ENCODE measurements around the gene TNRC6B.
"Not testable (repeated sequence)": the region's sequence is repeated elsewhere in the genome, so short reads cannot be mapped to it uniquely, and the experiment has no call there.

TNRC6B gene

DNA sequence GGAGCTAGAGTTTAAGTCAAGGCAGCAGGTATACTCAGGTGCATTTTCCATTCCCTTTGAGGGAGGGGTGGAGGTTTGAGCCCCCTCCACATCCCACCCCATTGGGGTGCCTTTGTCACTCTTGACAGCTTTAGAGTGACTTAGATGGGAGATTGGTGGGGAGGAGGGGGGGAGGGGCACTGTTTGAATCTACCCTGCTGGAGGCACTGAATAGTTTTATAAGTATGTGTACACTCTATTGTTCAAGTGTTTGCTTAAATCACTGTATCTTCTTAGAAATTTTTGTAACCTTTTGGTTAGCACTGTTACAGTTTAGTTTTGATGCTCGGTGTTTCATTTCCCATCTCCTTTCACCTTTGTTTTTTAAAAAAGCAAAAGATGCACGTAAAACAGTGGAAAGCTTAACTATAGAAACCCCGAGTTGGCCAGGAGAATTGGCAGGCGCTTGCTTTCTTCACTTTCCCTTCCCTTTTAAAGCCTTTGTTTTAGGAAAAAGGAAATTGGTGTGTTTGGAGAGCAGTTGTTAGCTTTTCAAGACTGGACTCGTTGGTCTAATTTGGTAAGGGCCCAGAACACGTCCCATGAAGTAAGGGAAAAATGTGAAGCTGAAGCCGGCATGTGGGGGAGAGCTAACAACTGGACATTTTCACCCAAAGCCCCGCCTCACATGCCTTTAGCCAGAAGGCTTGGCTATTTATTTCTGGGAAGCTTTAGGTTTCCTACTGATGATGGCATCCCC is 42.8 kb downstream of the TNRC6B start:
- no peaks in the 10 kb centered on the region; a peak in 1 of 22 replicates for H3K9me3 ChIP-seq (replicated peaks in 1 of 11)
- no peak overlapping the region for H3K9ac ChIP-seq
- H3K27me3 ChIP-seq: no peaks in the 10 kb centered on the region
- peaks cover 9 to 100% (median 44%) of the 10 kb centered on the region in 11 experiments; a peak in 17 of 22 replicates for H4K20me1 ChIP-seq
- H3K36me3 ChIP-seq: peaks cover 5 to 41% (median 30%) of the 10 kb centered on the region in 11 experiments; a peak in 19 of 22 replicates
- peaks cover 12 to 64% (median 32%) of the 10 kb centered on the region in 10 experiments for H3K4me1 ChIP-seq
- H3K4me3 ChIP-seq: no peak overlapping the region
- no peak for TF ChIP-seq Cebpa-rat (IDR thresholded peaks at IDR 0.05)
- H3K4me2 ChIP-seq: peak overlapping the region in 4 of 11 experiments; percentile 21 to 50 (median 32); a peak in 9 of 22 replicates
- 0 out of 22 replicates have a peak overlapping the region, but pooled peaks of 1 of the 11 experiments have one; percentile 23 for H3K27ac ChIP-seq

DNA sequence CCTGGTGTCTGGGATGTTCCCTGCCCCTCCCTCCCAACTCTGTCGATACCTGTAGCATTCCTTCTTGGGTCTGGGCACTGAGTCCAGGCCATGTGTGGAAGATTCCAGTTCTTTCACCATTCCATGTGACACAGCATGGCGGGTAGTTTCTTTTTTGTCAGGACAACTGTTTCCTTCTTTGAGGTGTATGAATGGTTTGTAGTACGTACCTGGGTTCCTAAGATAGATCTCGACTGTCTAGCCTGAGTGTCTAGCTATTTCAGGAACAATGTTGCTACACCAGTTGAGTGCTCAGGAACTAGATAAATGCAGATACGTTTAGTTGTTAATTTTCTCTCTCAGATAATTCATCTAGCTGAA is 43.3 kb downstream of the TNRC6B start:
- Histone ChIP-seq H3K27ac (0 out of 22 replicates have a peak overlapping the region, but pooled peaks of 1 of the 11 experiments have one; percentile 23), H3K4me3 (no peak overlapping the region), H3K4me1 (peaks cover 7 to 58% (median 27%) of the 10 kb centered on the region in 10 experiments), H3K27me3 (no peaks in the 10 kb centered on the region), H3K9me3 (replicated peaks in 1 of 11) (no peaks in the 10 kb centered on the region; a peak in 1 of 22 replicates), H3K4me2 (peak overlapping the region in 3 of 11 experiments; percentile 16 to 44 (median 21); a peak in 5 of 22 replicates), H3K9ac (no peak overlapping the region), H4K20me1 (peaks cover 9 to 100% (median 50%) of the 10 kb centered on the region in 11 experiments; a peak in 17 of 22 replicates), H3K36me3 (peaks cover 5 to 41% (median 30%) of the 10 kb centered on the region in 11 experiments; a peak in 19 of 22 replicates)
- no peak for TF ChIP-seq Cebpa-rat (IDR thresholded peaks at IDR 0.05)

DNA sequence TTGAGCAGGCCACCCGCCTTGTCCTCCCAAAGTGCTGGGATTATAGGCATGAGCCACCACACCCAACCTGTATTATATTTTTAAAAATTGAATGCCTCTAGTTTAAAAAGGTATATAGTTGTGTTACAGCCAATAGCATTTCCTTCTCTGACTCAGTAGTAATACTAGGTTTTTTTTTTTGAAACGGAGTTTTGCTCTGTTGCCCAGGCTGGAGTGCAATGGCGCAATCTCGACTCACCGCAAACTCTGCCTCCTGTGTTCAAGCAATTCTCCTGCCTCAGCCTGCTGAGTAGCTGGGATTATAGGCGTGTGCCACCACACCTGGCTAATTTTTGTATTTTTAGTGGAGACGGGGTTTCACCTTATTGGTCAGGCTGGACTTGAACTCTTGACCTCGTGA is 45.3 kb downstream of the TNRC6B start:
- Histone ChIP-seq H3K4me1 (peaks cover 0 to 40% (median 12%) of the 10 kb centered on the region in 10 experiments; a peak in 10 of 20 replicates), H4K20me1 (peaks cover 9 to 99% (median 67%) of the 10 kb centered on the region in 11 experiments; a peak in 17 of 22 replicates), H3K36me3 (peaks cover 5 to 52% (median 35%) of the 10 kb centered on the region in 11 experiments; a peak in 19 of 22 replicates)
- not testable (repeated sequence) for H3K9ac ChIP-seq; H3K4me2 ChIP-seq; H3K9me3 ChIP-seq (replicated peaks in 1 of 11); H3K27ac ChIP-seq; H3K27me3 ChIP-seq; H3K4me3 ChIP-seq

DNA sequence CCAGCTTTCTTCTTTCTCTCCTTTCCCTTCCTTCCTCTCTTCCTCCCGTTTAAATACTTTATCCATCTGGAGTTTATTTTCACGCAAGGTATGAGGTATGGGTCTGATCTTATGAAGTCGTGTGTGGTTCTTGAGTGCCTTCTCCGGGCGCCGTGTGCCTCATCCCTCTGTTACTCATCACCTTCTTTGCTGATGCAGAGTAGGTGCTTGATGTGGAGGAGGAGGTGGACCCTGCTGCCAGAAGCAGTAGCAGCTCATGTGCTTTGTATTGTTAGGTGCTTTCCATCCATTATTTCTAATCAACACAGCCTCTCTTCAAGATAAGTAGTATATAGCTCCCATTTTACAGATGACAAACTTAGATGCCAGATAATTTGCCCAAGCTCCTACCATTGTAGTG is 47.0 kb downstream of the TNRC6B start:
- Histone ChIP-seq H3K27me3 (no peaks in the 10 kb centered on the region), H3K9ac (no peak overlapping the region), H3K4me3 (no peak overlapping the region), H3K36me3 (peaks cover 14 to 54% (median 41%) of the 10 kb centered on the region in 11 experiments; a peak in 20 of 22 replicates), H3K27ac (no peak overlapping the region), H3K4me2 (no peak overlapping the region), H3K4me1 (peaks cover 0 to 31% (median 10%) of the 10 kb centered on the region in 10 experiments; a peak in 9 of 20 replicates), H4K20me1 (peaks cover 9 to 99% (median 55%) of the 10 kb centered on the region in 11 experiments; a peak in 18 of 22 replicates), H3K9me3 (replicated peaks in 1 of 11) (peaks cover 0 to under 1% (median 0%) of the 10 kb centered on the region in 11 experiments; a peak in 2 of 22 replicates)
- no peak for TF ChIP-seq Cebpa-rat (IDR thresholded peaks at IDR 0.05)

DNA sequence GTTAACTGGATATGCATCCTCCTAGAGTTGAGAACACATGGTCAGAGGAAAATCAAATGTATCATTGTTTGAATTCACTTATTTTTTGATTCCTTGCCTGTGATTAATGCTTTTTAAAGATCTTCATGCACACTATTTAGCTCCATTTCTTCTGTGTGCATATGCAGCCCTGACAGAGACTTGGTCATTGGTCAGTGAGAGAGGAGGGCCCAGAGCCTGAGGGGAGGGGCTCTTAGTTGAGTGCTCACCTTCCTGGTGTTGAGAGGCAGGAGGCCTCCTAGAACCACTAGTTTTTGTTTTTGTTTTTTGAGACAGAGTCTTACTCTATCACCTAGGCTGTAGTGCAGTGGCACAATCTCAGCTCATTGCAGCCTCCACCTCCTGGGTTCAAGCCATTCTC is 48.9 kb downstream of the TNRC6B start:
- TF ChIP-seq Cebpa-rat (IDR thresholded peaks at IDR 0.05): no peak
- Histone ChIP-seq H3K36me3 (peaks cover 28 to 58% (median 46%) of the 10 kb centered on the region in 11 experiments), H3K9ac (no peak overlapping the region), H3K4me2 (no peak overlapping the region), H3K4me1 (peaks cover 0 to 12% (median 0%) of the 10 kb centered on the region in 10 experiments; a peak in 4 of 20 replicates), H3K9me3 (replicated peaks in 1 of 11) (peaks cover 0 to 8% (median 0%) of the 10 kb centered on the region in 11 experiments; a peak in 3 of 22 replicates), H3K27ac (no peak overlapping the region), H4K20me1 (peaks cover 9 to 95% (median 47%) of the 10 kb centered on the region in 11 experiments; a peak in 18 of 22 replicates), H3K4me3 (no peak overlapping the region), H3K27me3 (no peaks in the 10 kb centered on the region)

DNA sequence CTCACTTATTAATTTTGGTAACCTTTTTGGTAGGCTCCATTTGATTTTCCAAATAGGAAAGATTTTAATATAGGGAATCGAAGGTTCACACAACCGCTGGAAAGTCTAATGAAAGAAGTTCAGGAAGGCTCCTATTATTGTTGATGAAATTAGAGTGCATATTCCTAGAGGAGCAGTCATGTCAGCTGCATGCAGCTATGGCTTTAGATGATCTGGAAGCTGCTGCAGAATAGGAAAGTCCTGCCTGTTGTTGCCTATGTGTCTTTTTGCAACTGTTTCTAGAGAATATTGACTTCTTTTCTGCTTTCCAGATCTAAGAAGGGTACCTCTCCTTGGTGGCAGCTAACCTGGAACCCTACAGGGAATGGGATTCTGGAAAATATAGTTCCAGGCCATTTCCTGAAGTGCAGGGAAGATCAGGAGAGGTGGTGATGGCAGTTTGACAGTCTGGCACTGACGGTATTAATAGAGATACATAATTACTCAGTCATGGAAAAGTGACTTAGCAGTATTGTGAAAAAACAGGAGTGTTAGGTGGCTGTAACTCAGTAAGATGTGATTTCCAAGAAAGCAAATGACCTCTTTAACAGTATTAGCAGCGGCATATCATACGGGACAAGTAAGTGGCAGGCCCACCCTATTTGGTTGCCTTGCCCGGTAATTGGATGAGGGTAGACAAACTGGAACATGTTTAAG is 54.0 kb downstream of the TNRC6B start:
- Histone ChIP-seq H3K4me3 (no peak overlapping the region), H4K20me1 (peaks cover 0 to 88% (median 23%) of the 10 kb centered on the region in 11 experiments; a peak in 15 of 22 replicates)
- no peak for TF ChIP-seq Cebpa-rat (IDR thresholded peaks at IDR 0.05)

DNA sequence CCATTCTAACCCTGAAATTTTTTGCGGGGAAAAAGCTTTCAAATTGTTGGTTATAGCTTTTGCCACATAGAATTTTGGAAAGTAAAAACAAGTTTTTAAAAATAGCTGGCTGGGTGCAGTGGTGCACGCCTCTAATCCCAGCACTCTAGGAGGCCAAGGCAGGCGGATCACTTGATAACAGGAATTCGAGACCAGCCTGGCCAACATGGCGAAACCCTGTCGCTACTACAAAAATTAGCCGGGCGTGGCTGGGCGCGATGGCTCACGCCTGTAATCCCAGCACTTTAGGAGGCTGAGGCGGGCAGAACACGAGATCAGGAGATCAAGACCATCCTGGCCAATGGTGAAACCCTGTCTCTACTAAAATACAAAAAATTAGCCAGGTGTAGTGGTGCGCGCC is 54.9 kb downstream of the TNRC6B start:
- Histone ChIP-seq H3K27me3 (no peaks in the 10 kb centered on the region), H3K4me1 (peaks cover 13 to 33% (median 25%) of the 10 kb centered on the region in 10 experiments), H3K9ac (no peak overlapping the region), H4K20me1 (peaks cover 7 to 88% (median 32%) of the 10 kb centered on the region in 11 experiments; a peak in 16 of 22 replicates), H3K9me3 (replicated peaks in 1 of 11) (peaks cover 0 to 8% (median 0%) of the 10 kb centered on the region in 11 experiments; a peak in 2 of 22 replicates), H3K4me3 (no peak overlapping the region), H3K36me3 (peaks cover 54 to 85% (median 63%) of the 10 kb centered on the region in 11 experiments), H3K27ac (no peak overlapping the region), H3K4me2 (no peak overlapping the region)
- no peak for TF ChIP-seq Cebpa-rat (IDR thresholded peaks at IDR 0.05)

More for the DNA sequence above, 54.0 kb downstream of the TNRC6B start:
- H3K27ac ChIP-seq: no peak overlapping the region; a peak in 1 of 22 replicates
- no peaks in the 10 kb centered on the region for H3K27me3 ChIP-seq
- H3K9me3 ChIP-seq (replicated peaks in 1 of 11): peaks cover 0 to 8% (median 0%) of the 10 kb centered on the region in 11 experiments; a peak in 2 of 22 replicates
- H3K36me3 ChIP-seq: peaks cover 55 to 81% (median 63%) of the 10 kb centered on the region in 11 experiments
- H3K9ac ChIP-seq: no peak overlapping the region
- H3K4me1 ChIP-seq: peaks cover 5 to 30% (median 20%) of the 10 kb centered on the region in 10 experiments; a peak in 16 of 20 replicates
- no peak overlapping the region for H3K4me2 ChIP-seq

DNA sequence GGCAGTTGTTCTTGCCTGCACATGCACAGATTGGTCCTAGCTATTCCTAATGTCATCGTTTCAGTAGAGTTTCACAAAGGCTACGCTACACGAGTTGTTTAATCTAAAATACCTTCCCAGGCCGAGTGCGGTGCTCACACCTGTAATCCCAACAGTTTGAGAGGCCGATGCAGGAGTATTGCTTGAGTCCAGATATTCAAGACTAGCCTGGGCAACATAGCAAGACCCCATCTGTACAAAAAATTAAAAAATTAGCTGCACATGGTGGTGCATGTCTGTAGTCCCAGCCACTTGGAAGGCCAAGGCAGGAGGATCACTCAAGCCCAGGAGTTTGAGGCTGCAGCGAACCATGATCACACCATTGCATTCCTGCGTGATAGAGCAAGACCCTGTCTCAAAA is 56.2 kb downstream of the TNRC6B start:
- Histone ChIP-seq H3K9me3 (replicated peaks in 1 of 11) (peaks cover 0 to 8% (median 0%) of the 10 kb centered on the region in 11 experiments; a peak in 2 of 22 replicates), H3K4me1 (peaks cover 23 to 42% (median 33%) of the 10 kb centered on the region in 10 experiments), H3K4me2 (peak overlapping the region in 3 of 11 experiments; percentile 40 to 64 (median 53); a peak in 1 of 22 replicates), H4K20me1 (peaks cover 19 to 91% (median 40%) of the 10 kb centered on the region in 11 experiments; a peak in 19 of 22 replicates), H3K4me3 (no peak overlapping the region), H3K9ac (no peak overlapping the region), H3K27ac (no peak overlapping the region), H3K36me3 (peaks cover 45 to 75% (median 55%) of the 10 kb centered on the region in 11 experiments), H3K27me3 (no peaks in the 10 kb centered on the region)
- TF ChIP-seq Cebpa-rat (IDR thresholded peaks at IDR 0.05): no peak

All from BLaER1 treated with 17β-estradiol and CSF1 and Interleukin-3, amounts not matched to agents 10 nM and 100 nM (cell line).